Activated CD8-positive, alpha-beta T cell treated with anti-CD3 and anti-CD28 coated beads for 36 hours (primary cell): ENCODE data around the gene FAHD1. TPM values are rescaled to one million over a fixed set of nuclear protein-coding genes. Genes with fewer than 3 reads are reported as not detected.

ENCODE experiments used
- ATAC-seq: fragments of 200-7000 bp; cut with Tn5 transposase; one replicate; pipeline ENCODE4 v1.10.0; 2021; ENCODE audit warnings: mild to moderate bottlenecking, moderate library complexity
- CTCF ChIA-PET: fragments of 350-600 bp; sonication (Branson Sonifier 250); formaldehyde crosslinking; loops from one replicate; lab custom pipeline; 2021; ENCODE audit warnings: antibody characterized with exemption; lab: Charles Lee
- POLR2A ChIA-PET: fragments of 350-600 bp; sonication (Branson Sonifier 250); formaldehyde crosslinking; loops from one replicate; lab custom pipeline; 2021; ENCODE audit warnings: antibody characterized with exemption; lab: Charles Lee
- DNase-seq: peaks from one replicate; pipeline ENCODE4 v3.0.0-alpha.2; 2020
- H3K27ac Mint-ChIP-seq: one replicate; pipeline ENCODE4 v1.8.0; 2021; ENCODE audit warnings: mild to moderate bottlenecking, mixed read lengths
- H3K27me3 Mint-ChIP-seq: one replicate; pipeline ENCODE4 v1.8.0; 2021; ENCODE audit warnings: mixed read lengths
- H3K36me3 Mint-ChIP-seq: one replicate; pipeline ENCODE4 v1.8.0; 2021; ENCODE audit warnings: low read depth, mixed read lengths
- H3K4me1 Mint-ChIP-seq: one replicate; pipeline ENCODE4 v1.8.0; 2021; ENCODE audit warnings: low read depth, mixed read lengths
- H3K4me3 Mint-ChIP-seq: one replicate; pipeline ENCODE4 v1.8.0; 2021; ENCODE audit warnings: mild to moderate bottlenecking, moderate library complexity, mixed read lengths
- H3K9me3 Mint-ChIP-seq: one replicate; pipeline ENCODE4 v1.8.0; 2021; ENCODE audit warnings: mixed read lengths
- CTCF ChIP-seq: fragments of 200-600 bp; IDR thresholded peaks from one replicate; pipeline ENCODE4 v1.8.0; 2022; ENCODE audit warnings: antibody characterized with exemption, mild to moderate bottlenecking
- intact Hi-C: fragments of 100-400 bp; cut with micrococcal nuclease; formaldehyde crosslinking; loops from one replicate; pipeline ENCODE4 v1.10.0; 2022
- total RNA-seq, 2 experiments: library from RNA; stranded (reverse); gene quantifications; one replicate each; pipeline ENCODE4 v1.2.3, GENCODE V29; 2021

FAHD1 gene
- total RNA-seq, 2 experiments from 2014 or later = 14.2 to 17.8 TPM

GRCh38 chr16:1820096-1820945 is 6.7 kb upstream of the FAHD1 start:
- ChIA-PET POLR2A (no interaction called here), CTCF (no interaction called here)
- Mint-ChIP-seq H3K27me3 (no peaks in the 10 kb centered on the region), H3K9me3 (no peaks in the 10 kb centered on the region), H3K27ac (no peak overlapping the region), H3K4me3 (no peak overlapping the region), H3K4me1 (peaks cover 10% of the 10 kb centered on the region), H3K36me3 (peaks cover 6% of the 10 kb centered on the region)
- intact Hi-C loops = no loop called here
- ATAC-seq = no peak
- no peak for TF ChIP-seq CTCF
- DNase-seq = no peak

GRCh38 chr16:1820946-1821290 is 6.1 kb upstream of the FAHD1 start:
- ChIA-PET POLR2A (no interaction called here), CTCF (no interaction called here)
- H3K36me3 Mint-ChIP-seq = peaks cover 4% of the 10 kb centered on the region
- H3K27me3 Mint-ChIP-seq = no peaks in the 10 kb centered on the region
- no peak overlapping the region for H3K4me3 Mint-ChIP-seq
- no peak overlapping the region for H3K27ac Mint-ChIP-seq
- H3K4me1 Mint-ChIP-seq = peaks cover 15% of the 10 kb centered on the region
- TF ChIP-seq CTCF = no peak
- no peaks in the 10 kb centered on the region for H3K9me3 Mint-ChIP-seq
- no peak for ATAC-seq
- intact Hi-C loops = no loop called here
- no peak for DNase-seq

- H3K4me3 Mint-ChIP-seq = no peak overlapping the region
- CTCF ChIA-PET = no interaction called here
- no peaks in the 10 kb centered on the region for H3K27me3 Mint-ChIP-seq
- DNase-seq (no peak), ATAC-seq (no peak)
- POLR2A ChIA-PET = no interaction called here
- intact Hi-C loops = no loop called here
- no peak for TF ChIP-seq CTCF
- H3K27ac Mint-ChIP-seq = no peak overlapping the region
- H3K4me1 Mint-ChIP-seq = peaks cover 15% of the 10 kb centered on the region
- H3K36me3 Mint-ChIP-seq = peaks cover 4% of the 10 kb centered on the region
- no peaks in the 10 kb centered on the region for H3K9me3 Mint-ChIP-seq
Measured at GRCh38 chr16:1821861-1822611, 5.0 kb upstream of the FAHD1 start.

- CTCF ChIA-PET = no interaction called here
- POLR2A ChIA-PET = interaction anchor here (1.4 to 1.7 kb wide), 2 partner anchors 51 to 141 kb away, joined by 3 to 4 read pairs; partner anchors contain the start of gene RPS2
- no peak for ATAC-seq
Measured at GRCh38 chr16:1822801-1823200, 4.2 kb upstream of the FAHD1 start.

More at GRCh38 chr16:1822801-1823200, 4.2 kb upstream of the FAHD1 start:
- H3K9me3 Mint-ChIP-seq = no peaks in the 10 kb centered on the region
- no peak for DNase-seq
- H3K4me1 Mint-ChIP-seq = peaks cover 20% of the 10 kb centered on the region
- no peaks in the 10 kb centered on the region for H3K27me3 Mint-ChIP-seq
- intact Hi-C loops = no loop called here
- no peak overlapping the region for H3K27ac Mint-ChIP-seq
- peaks cover 5% of the 10 kb centered on the region for H3K36me3 Mint-ChIP-seq
- H3K4me3 Mint-ChIP-seq = no peak overlapping the region
- TF ChIP-seq CTCF = no peak
